ENCODE measurements around the gene REG4. TPM values are rescaled to one million over a fixed set of nuclear protein-coding genes. Genes with fewer than 3 reads are reported as not detected.

Gene REG4
- total and polyA plus RNA-seq, 2 of the 4 experiments (the other 2 are of a cell fraction), result not detected

DNA sequence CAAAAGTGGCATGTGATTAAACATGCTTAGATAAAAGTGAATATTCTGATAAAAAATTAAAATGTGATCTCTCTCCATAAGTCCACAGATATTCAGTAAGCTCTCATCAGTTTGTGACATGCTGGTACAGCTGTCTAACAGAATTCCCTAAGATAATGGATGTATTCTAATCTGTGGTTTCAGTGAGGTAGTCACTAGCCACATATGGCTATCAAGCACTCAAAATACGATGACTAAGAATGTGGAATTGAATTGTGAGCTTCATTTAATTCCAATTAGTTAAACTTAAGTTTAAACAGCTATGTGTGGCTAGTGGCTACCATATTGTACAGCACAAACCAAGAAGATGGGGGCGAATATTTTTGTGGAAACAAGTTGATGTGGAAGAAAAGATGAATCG lies 4.1 kb upstream of the REG4 start:
- intact Hi-C loops (cut with micrococcal nuclease), result no loop called here
- no peaks in the 10 kb centered on the region for H3K9me3 ChIP-seq (ENCODE audit: control insufficient read depth, insufficient read depth, low read length)
- H2BK20ac ChIP-seq (ENCODE audit: low read depth, low read length), result peak overlapping the region; percentile 75; the same call in 1 of the 2 replicates
- H2BK15ac ChIP-seq (ENCODE audit: low read depth, low read length), result peak overlapping the region; percentile 52; the same call in 2 of the 3 replicates
- peak; percentile 75 for DNase-seq
- CTCF ChIA-PET, result interaction anchor here (0.9 kb wide), 2 partner anchors 51 to 133 kb away, joined by 3 to 6 read pairs; no protein-coding TSS in a partner anchor
- H3K4ac ChIP-seq (ENCODE audit: low read depth, low read length), result peak overlapping the region; percentile 67; the same call in 1 of the 2 replicates
- peak overlapping the region; percentile 50 for H2BK120ac ChIP-seq (ENCODE audit: low read depth, low read length)
- H2AK5ac ChIP-seq (ENCODE audit: low read depth, low read length), result no peak overlapping the region
- H4K8ac ChIP-seq (ENCODE audit: low read depth in 2 of 2, low read length in 2 of 2), result peak overlapping the region in 1 of 2 experiments; percentile 56; a peak in 2 of 4 replicates
- peaks cover 3% of the 10 kb centered on the region; the same call in 1 of the 2 replicates for H3K9me1 ChIP-seq (ENCODE audit: insufficient read depth, low read length)
- no peak overlapping the region for H3K27ac ChIP-seq (ENCODE audit: insufficient read depth, low read length)
- no peaks in the 10 kb centered on the region for H4K20me1 ChIP-seq (ENCODE audit: insufficient read depth, low read length)
- no TSS peak for BruUV-seq (replicated peaks)
- POLR2A ChIA-PET (ENCODE audit: unreplicated experiment), result no interaction called here
- no peak overlapping the region for H3K4me2 ChIP-seq (ENCODE audit: low read depth, low read length)
- no peaks in the 10 kb centered on the region for H3K36me3 ChIP-seq (ENCODE audit: control insufficient read depth, insufficient read depth, low read length)
- H2AK9ac ChIP-seq (replicated peaks; ENCODE audit: low read depth, low read length, poor library complexity), result no peak overlapping the region
- H2AFZ ChIP-seq (replicated peaks; ENCODE audit: low read length, poor library complexity), result no peak overlapping the region
- dilution Hi-C loops (cut with HindIII; ENCODE audit: low sequenced_read_pairs, unreplicated experiment), result no loop called here
- H2BK5ac ChIP-seq (ENCODE audit: low read depth, low read length, poor library complexity, severe bottlenecking), result peak overlapping the region; percentile 9
- no peak overlapping the region for H3K56ac ChIP-seq (ENCODE audit: extremely low read depth, insufficient read depth, low read length)
- peak overlapping the region; percentile 3; the same call in 1 of the 2 replicates for H3K14ac ChIP-seq (replicated peaks; ENCODE audit: low read depth, low read length)
- peak; percentile 65 for ATAC-seq (ENCODE audit: low read depth)
- peak overlapping the region; percentile 53; the same call in 1 of the 2 replicates for H3K18ac ChIP-seq (ENCODE audit: low read depth, low read length)
- 72% methylated on average over 2 of the region's 3 CpGs; no CpG with 5 or more reads in 1 of the 2 experiments for WGBS, 2 experiments (ENCODE audit: extremely low coverage in 2 of 2, insufficient read length in 1 of 2)
- peak overlapping the region; percentile 22; the same call in 1 of the 2 replicates for H4K5ac ChIP-seq (ENCODE audit: low read depth, low read length)
- no peaks in the 10 kb centered on the region for H3K79me1 ChIP-seq (ENCODE audit: low read depth in 1 of 2, low read length in 2 of 2)
- H3K23ac ChIP-seq (ENCODE audit: low read depth, low read length), result no peak overlapping the region
- H3K4me1 ChIP-seq (ENCODE audit: control insufficient read depth, insufficient read depth, low read length), result peaks cover 6% of the 10 kb centered on the region; the same call in 1 of the 2 replicates
- no peak overlapping the region for H3K4me3 ChIP-seq (ENCODE audit: insufficient read depth, low read depth, low read length)
- H3K27me3 ChIP-seq (ENCODE audit: control insufficient read depth, insufficient read depth, low read length), result no peaks in the 10 kb centered on the region
- 0 out of 2 replicates have a peak overlapping the region, but pooled peaks have one; percentile 58 for H4K91ac ChIP-seq (ENCODE audit: insufficient read depth, low read depth, low read length)
- in situ Hi-C loops (cut with MboI; ENCODE audit: low sequenced_read_pairs), result loop anchor here (10.0 kb wide), 1 partner anchor 61 kb away; no protein-coding TSS in a partner anchor
- TF ChIP-seq CEBPB (IDR thresholded peaks at IDR 0.05; ENCODE audit: low read depth, low read length), result no peak
- TF ChIP-seq POLR2A (IDR thresholded peaks at IDR 0.05; ENCODE audit: low read depth, low read length), result no peak
- no peak for TF ChIP-seq MAFK (IDR thresholded peaks at IDR 0.05; ENCODE audit: low read depth, low read length)
- no peak for TF ChIP-seq RCOR1 (IDR thresholded peaks at IDR 0.05; ENCODE audit: insufficient replicate concordance, low read length)
- TF ChIP-seq USF2 (IDR thresholded peaks at IDR 0.05; ENCODE audit: low read depth, low read length), result no peak
- TF ChIP-seq BHLHE40 (IDR thresholded peaks at IDR 0.05; ENCODE audit: low read depth, low read length), result no peak
- no peak for TF ChIP-seq MAZ (IDR thresholded peaks at IDR 0.05; ENCODE audit: borderline replicate concordance, low read depth, low read length)
- no peak for TF ChIP-seq MXI1 (IDR thresholded peaks at IDR 0.05; ENCODE audit: borderline replicate concordance, low read depth, low read length)
- no peak for TF ChIP-seq CHD1 (IDR thresholded peaks at IDR 0.05; ENCODE audit: low read depth, low read length)
- TF ChIP-seq RAD21 (IDR thresholded peaks at IDR 0.05; ENCODE audit: low read length), result no peak
- TF ChIP-seq FOS (IDR thresholded peaks at IDR 0.05; ENCODE audit: low read depth, low read length), result no peak
- TF ChIP-seq SMC3 (IDR thresholded peaks at IDR 0.05; ENCODE audit: low read depth, low read length), result no peak
- no peak overlapping the region for H3K9ac ChIP-seq (ENCODE audit: low read depth, low read length)
